Limb (tissue), 2 donors: ENCODE data around the gene CCL17.
"Not testable (repeated sequence)": the region's sequence is repeated elsewhere in the genome, so short reads cannot be mapped to it uniquely, and the experiment has no call there.

Experiments used
- DNase-seq, 2 donors: peaks; one replicate each; pipeline ENCODE4 v3.0.0-alpha.2; 2016; ENCODE audit errors: extremely low spot score in 2 of 2

CCL17 gene

GRCh38 chr16:57395026-57395425 lies 9.5 kb upstream of the CCL17 start:
- no peak for DNase-seq

- no peak for DNase-seq
These were observed 7.8 kb upstream of the CCL17 start for GRCh38 chr16:57396786-57397185.

GRCh38 chr16:57397493-57397892 lies 7.1 kb upstream of the CCL17 start:
- DNase-seq: not testable (repeated sequence)

- no peak for DNase-seq
These were observed 2.5 kb upstream of the CCL17 start for GRCh38 chr16:57401943-57402640.

GRCh38 chr16:57405097-57405496 lies 530 bp downstream of the CCL17 start:
- no peak for DNase-seq

- no peak for DNase-seq
These were observed 2.3 kb downstream of the CCL17 start for GRCh38 chr16:57406881-57407280.

DNA sequence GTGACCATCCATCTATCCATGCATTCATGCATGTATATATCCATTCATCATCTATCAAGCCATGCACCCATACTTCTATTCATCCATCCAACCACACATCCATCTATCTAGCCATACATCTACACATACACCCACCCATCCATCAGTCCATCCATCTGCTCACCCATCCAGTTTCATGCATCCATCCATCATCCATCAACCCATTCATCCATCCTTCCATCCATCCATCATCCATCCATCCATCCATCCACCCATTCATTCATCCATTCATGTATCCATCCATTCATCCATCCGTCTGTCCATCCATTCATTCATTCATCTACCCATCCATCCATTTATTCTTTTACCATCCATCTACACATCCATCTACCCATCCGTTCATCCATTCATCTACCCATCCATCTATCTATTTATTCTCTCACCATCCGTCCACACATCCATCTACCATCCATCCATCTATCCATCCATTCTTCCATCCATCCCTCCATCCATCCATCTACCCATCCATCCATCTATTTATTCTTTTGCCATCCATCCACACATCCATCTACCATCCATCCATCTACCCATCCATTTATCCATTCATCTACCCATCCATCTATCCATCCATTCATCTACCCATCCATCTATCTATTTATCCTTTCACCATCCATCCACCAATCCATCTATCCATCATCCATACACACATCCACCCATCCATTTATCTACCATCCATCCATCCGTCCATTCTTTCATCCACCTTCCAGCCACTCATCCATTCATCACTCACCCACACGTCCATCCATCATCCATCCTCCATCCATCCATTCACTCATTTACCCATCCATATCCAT lies 3.2 kb downstream of the CCL17 start:
- DNase-seq: no peak

DNA sequence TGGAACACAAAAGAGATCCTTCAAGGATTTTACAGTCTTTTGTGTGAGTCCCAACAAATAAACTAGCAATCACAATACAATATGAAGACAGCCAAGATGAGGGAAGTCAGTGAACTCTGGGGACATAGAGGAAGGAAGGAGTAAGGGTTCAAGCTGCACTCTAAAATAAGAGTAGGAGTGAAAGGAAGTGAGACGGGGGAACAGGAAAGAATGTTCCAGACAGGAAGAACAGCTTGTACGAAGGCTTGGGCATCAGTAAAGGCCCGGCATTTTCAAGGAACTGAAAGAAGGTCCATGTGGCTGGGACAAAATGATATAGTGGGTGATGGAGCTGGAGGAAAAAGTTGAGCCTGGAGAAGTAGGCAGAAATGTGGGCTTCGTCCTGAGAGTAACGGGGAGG lies 4.5 kb downstream of the CCL17 start:
- DNase-seq: no peak

DNA sequence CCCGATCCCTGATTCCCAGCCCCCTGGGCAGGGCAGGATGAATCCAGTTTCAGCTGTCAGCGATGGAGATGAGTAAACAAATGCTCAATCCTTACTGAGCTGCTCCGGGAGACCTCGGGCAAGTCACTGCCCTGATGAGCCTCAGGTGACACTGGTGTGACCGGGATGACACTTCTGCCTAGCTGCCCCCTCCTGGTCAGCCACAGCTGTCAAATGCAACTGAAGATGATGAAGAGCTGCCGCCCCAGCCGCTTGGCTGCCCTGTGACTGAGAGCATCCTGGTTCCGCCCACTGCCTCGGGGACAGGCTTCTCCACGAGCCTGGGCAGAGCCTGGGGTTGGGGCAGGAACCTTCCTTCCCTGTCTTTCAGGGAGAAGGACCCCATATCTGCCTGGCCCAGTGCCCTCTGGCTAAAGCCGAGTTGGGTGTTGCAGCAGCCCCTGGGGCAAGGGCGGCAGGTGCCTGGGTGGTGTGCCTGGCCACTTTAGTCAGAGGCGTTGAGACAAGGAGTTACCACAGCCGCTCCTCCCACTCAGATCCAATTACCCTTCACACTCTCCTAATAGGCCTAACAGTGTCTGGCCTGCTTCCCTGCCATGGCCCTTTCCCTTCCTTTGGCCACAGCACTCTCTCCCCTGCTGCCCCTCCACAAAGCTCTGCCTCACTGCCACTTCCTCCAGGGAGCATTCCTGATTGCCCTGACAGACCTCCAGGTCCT lies 5.5 kb downstream of the CCL17 start:
- DNase-seq: no peak

- DNase-seq: no peak
These were observed 6.9 kb downstream of the CCL17 start for GRCh38 chr16:57411362-57411976.

DNA sequence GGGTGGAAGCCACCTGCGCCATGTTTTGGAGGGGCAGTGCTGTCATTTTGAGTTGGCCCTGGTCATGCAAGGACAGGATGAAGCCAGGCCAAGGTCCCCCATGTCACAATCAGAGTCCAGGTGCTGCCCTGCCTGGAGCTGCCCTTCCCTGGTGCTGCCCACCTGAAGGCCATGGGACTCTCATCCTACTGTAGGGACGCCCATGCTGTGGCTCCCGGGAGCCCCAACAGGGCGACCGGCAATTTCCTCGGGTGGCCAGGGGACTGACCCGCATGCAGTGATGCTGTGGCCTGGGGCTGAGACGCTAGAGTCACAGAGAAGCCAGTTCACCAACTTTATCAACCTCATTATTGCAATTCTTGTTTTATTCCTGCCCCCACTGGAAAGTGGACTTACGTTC lies 8.0 kb downstream of the CCL17 start:
- no peak for DNase-seq

DNA sequence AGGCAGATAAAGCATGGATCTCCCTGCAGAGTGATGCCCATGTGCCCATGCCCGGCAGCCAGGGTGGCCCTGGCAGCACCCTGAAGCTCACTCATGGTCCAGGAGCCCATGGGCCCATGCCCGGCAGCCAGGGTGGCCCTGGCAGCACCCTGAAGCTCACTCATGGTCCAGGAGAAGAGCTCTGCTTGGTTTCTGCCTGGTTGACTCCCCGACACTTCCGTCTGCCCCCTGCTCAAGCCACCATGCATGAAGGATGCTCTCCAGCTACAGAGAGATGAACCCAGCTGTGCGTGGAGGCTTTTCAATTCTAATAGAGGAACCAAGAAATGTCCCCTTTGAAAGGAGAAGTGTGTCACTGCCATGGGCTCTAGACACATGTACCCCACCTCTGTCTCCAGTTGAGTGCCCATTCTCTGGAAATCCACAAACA lies 8.7 kb downstream of the CCL17 start:
- DNase-seq: no peak

GRCh38 chr16:57413733-57414132 lies 9.2 kb downstream of the CCL17 start:
- no peak for DNase-seq

- DNase-seq: no peak
These were observed 11.5 kb downstream of the CCL17 start for GRCh38 chr16:57416084-57416483.

DNA sequence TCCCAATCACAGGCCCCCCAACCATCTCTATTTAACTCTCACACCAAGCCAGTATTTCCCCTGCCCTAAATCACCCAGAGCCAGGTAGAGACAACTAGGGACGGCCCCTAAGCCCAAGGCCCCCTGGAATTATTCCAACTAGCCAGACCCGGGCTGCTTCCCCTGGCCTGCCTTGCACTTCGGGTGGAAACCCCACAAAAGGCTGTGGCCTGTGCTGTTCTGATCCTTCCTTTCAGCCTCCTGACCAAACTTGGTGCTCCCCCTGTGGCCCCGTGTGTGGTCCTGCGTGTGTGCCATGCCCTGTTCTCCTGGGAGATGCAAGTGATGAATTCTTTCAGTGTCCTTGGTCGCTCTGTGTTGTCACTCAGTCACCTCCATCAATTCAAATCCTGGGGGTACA lies 14.9 kb downstream of the CCL17 start:
- DNase-seq: no peak

- peak; percentile 67 to 81 for DNase-seq
These were observed 17.7 kb downstream of the CCL17 start for GRCh38 chr16:57422026-57422944.

- no peak for DNase-seq
These were observed 18.6 kb downstream of the CCL17 start for GRCh38 chr16:57423152-57423551.

- no peak for DNase-seq
These were observed 20.0 kb downstream of the CCL17 start for GRCh38 chr16:57424583-57424982.

GRCh38 chr16:57426356-57426755 lies 21.8 kb downstream of the CCL17 start:
- DNase-seq: peak in 1 of 2 donors; percentile 6

GRCh38 chr16:57427307-57427706 lies 22.7 kb downstream of the CCL17 start:
- DNase-seq: no peak

- no peak for DNase-seq
These were observed 23.3 kb downstream of the CCL17 start for GRCh38 chr16:57427824-57428223.
